GM19043 (cell line): Measurements from ENCODE around the gene PDE3B.
"Not testable (repeated sequence)": the region's sequence is repeated elsewhere in the genome, so short reads cannot be mapped to it uniquely, and the experiment has no call there.

Experiments
- ATAC-seq: cut with Tn5 transposase; IDR thresholded peaks from one replicate; pipeline ENCODE4 v1.9.1; 2021; ENCODE audit warnings: low read depth; ENCODE audit not compliant: unreplicated experiment

Gene PDE3B

DNA sequence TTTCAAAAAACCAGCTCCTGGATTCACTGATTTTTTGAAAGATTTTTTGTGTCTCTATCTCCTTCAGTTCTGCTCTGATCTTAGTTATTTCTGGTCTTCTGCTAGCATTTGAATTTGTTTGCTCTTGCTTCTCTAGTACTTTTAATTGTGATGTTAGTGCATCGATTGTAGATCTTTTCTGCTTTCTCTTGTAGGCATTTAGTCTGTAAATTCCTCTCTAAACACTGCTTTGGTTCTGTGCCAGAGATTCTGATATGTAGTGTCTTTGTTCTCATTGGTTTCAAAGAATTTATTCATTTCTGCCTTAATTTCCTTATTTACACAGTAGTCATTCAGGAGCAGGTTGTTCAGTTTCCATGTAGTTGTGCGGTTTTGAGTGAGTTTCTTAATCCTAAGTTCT is 96.9 kb downstream of the PDE3B start:
- ATAC-seq, result not testable (repeated sequence)

GRCh38 chr11:14741195-14741594 is 97.6 kb downstream of the PDE3B start:
- no peak for ATAC-seq

DNA sequence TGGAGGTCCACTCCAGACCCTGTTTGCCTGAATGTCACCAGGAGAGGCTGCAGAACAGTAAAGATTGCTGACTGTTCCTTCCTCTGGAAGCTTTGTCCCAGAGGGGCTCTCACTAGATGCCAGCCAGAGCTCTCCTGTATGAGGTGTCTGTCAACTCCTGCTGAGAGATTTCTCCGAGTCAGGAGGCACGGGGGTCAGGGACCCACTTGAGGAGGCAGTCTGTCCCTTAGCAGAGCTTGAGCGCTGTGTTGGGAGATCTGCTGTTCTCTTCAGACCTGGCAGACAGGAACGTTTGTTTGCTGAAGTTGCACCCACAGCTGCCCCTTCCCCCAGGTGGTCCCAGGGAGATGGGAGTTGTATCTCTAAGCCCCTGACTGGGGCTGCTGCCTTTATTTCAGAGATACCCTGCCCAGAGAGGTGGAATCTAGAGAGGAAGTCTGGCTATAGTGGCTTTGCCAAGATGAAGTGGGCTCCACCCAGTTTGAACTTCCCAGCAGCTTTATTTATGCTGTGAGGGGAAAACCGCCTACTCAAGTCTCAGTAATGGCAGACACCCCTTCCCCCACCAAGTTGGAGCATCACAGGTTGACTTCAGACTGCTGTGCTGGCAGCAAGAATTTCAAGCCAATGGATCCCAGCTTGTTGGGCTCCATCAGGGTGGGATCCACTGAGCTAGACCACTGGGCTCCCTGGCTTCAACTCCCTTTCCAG is 99.4 kb downstream of the PDE3B start:
- no peak for ATAC-seq

DNA sequence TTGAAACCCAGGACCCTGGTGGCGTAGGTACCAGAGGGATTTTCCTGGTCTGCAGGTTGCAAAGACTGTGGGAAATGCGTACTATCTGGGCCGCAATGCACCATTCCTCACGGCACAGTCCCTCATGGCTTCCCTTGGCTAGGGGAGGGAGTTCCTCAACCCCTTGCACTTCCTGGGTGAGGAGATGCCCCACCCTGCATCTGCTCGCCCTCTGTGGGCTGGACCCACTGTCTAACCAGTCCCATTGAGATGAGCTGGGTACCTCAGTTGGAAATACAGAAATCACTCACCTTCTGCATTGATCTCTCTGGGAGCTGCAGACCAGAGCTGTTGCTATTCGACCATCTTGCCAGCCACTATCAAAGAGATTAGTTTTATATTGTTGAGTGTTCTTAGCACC is 100.1 kb downstream of the PDE3B start:
- ATAC-seq, result not testable (repeated sequence)

DNA sequence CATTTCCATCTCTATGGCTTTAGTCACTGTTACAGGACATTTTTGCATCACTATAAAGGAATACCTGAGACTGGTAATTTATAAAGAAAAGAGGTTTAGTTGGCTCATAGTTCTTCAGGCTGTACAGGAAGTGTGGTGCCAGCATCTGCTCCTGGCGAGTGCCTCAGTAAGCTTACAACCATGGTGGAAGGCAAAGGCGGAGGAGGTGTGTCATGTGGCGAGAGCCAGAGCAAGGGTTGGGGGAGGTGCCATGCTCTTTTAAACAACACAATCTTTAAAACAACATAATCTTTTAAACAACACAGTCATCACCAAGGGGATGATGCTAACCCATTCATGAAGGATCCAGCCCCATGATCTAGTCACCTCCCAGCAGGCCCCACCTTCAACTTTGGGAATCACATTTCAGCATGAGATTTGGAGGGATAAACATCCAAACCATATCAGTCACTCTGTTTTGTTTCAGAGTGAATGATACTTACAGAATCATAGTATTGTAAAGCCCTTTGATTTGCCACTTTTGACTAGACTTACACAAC is 103.3 kb downstream of the PDE3B start:
- ATAC-seq, result no peak

- no peak for ATAC-seq
These were observed 104.5 kb downstream of the PDE3B start for GRCh38 chr11:14748090-14748489.

DNA sequence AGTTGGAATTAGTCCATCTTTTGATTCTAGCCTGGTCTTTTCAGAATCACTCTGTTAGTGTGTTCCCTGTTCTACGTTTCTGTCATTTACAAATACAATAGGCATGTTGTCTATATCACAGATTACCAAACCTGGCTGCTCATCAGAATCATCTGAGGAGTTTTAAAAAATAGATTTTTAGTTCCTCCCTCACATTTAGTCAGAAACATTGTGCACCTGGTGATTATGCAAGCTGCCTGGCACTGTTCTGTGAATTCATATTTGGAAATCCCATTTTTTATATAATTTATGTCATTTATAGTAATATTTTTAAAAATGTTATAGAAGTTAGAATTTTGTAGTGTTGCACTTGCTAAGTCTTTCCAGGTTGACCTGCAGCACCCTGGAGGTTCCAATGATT is 107.3 kb downstream of the PDE3B start:
- ATAC-seq, result no peak

DNA sequence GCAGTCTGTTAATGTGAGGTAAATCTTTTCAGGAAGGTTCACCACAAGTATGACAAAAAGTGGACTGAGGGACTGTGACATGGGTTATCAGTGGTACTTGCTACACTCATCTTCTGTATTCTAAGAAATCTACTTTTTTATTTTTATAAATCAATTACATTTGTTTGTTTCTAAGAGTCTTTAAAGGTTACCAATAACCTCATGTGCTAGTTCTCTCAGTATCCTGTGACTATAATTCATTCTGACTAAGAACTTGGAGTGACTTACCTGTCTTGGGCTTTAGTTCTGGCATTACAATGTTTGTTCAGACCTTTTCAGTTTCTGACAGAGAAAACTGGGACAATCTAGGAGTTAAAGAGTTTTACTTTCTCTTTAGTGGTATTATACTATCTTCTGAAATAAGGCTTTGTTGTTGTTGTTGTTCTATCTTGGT is 108.4 kb downstream of the PDE3B start:
- ATAC-seq, result no peak

DNA sequence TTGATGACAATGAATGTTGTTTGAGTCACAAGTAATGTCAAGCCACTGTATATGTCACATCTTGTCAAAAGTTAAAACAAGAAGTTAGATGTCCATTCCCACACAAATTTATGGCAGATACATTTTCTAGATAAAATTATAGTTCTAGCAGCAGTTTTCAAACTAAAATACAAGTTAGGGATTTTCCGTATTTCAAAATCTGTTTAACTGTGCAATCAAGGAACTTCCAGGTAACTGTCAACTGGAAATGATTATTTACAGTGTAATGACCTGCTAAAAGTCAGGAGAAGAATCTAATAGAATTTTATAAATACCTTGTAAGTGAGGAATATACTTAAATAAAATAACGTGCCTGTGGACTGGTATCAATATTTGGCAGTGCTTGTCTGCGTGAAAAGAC is 111.5 kb downstream of the PDE3B start:
- ATAC-seq, result no peak

GRCh38 chr11:14756349-14756748 is 112.7 kb downstream of the PDE3B start:
- no peak for ATAC-seq

GRCh38 chr11:14759300-14760012 is 115.9 kb downstream of the PDE3B start:
- not testable (repeated sequence) for ATAC-seq

- ATAC-seq, result no peak
These were observed 120.6 kb downstream of the PDE3B start for GRCh38 chr11:14764179-14764578.

DNA sequence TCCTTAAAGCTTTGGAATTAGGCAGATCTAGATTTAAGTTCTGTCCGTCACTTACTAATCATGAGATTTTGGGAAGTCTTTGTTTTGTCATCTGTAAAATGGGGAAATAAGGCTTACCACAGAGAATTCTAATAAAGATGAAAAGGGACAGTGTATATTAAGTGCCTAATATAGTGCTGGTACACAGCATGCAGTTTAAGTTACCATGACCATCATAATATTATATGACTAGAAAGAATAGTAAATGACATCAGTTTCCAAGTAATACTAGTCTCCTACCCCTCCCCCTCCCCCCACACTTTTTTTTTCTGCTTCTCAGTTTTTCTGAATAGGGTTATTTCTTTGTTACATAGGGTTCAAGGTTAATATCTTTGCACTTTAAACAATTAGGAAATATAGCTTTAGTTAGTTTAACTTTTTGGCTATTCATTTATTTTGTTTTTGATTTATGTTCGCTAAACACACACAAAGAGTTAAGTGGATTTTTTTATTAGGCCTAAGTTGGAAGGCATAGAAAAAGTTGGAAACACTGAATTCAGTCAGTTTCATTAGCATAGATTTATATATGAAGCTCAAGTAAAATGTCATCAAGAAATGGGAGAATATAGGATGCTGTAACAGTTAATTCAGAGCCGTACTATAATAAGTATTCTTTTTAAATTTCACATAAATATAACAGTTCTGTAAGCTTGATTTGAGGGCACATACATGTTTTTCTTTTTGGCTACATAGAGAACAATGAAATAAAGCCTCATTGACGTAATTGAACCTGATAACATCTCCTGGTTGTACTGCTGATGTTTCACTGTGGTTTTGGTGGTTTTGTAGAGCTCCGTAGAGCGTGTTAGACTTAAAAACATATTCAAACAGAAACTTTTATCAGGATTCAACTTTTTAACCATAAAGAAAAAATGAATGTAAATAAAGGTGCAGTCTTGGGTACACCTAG is 121.2 kb downstream of the PDE3B start:
- peak; percentile 93 for ATAC-seq

DNA sequence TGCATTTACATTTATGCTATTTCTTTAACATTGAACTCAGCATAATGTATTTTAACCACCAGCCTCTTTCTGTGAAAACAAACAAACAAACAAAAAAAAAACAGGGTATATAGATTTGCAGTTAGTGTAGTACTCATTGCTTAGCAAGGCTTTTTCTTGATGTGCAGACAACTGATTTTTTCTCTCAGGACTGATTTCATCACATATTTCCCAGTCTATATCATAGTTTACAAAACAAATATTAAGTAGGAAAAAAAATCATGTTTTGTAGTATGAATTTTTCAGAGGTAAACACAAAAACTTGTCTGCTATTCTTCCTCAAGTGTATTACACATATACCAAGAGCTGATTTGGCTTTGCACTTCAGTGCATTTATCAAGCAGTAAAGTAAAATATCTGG is 123.0 kb downstream of the PDE3B start:
- no peak for ATAC-seq

DNA sequence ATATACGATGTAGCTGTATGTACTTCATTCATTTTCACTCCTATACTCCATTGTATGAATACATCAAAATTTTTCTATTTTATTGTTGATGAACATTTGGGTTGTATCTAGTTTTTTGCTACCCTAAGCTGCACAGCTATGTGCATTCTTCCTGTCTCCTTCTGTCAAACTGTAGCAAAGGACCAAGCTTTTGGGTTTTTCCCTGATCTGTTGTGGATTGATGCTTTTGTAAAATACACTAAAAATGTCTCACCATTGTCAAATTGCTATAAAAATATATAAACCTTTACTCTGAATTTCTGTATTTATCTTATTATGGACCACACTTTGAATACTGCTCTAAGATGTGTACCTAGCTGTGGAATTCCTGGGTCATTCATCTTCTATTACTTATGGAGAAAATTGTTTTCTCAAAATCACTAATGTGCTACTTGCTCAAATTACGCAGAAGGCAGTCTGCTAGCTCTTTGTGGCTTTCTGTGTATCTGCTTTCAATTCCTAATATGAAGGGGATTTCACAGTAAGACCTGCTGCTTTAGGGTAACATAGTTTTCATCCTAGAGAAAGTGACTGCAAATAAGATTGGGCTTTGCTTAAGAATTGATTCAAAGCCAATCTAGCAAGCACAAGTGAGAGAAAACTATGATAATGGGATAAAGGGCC is 125.1 kb downstream of the PDE3B start:
- peak; percentile 37 for ATAC-seq

DNA sequence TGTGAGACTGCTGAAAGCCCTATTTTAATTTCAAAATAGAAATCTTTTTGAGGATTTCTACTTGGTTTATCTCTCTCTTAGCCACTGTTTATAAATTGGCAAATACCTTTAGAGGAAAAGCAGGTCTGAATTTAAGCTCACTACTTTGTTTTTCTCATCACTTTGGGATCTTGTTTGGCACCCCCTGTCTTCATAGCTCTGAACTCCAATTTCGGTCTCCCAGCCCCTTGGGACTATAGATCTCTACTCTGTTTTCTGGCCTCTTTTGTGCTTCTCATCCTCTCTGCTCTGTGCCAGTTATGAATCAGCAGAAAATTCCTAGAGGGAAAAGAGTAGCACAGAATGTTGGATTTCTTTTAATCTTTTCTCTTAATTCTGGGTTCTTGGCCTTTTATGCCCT is 130.2 kb downstream of the PDE3B start:
- no peak for ATAC-seq

DNA sequence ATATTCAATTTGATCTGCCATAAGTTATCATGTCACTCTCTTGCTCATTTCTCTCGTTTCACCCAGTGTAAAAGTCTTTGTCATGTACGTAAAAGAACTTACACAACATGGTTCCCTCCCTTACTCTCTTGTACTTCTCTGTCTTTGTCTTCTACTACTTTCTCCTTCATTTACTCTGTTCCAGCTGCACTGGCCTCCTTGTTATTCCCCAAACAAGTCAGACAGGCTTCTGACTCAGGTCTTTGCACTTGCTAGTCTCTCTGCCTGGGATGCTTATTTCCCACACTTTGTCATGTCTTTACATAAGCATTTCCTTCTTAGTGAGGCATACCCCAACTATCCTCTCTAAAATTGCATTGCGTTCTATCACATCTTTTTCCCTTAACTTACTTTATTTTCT is 131.1 kb downstream of the PDE3B start:
- no peak for ATAC-seq

- ATAC-seq, result no peak
These were observed 132.3 kb downstream of the PDE3B start for GRCh38 chr11:14775897-14776296.

DNA sequence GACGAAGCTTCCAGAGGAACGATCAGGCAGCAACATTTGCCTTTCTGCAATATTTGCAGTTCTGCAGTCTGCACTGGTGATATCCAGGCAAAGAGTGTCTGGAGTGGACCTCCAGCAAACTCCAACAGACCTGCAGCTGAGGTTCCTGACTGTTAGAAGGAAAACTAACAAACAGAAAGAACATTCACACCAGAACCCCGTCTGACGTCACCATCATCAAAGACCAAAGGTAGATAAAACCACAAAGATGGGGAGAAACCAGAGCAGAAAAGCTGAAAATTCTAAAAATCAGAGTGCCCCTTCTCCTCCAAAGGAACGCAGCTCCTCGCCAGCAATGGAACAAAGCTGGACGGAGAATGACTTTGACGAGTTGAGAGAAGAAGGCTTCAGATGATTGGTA is 134.9 kb downstream of the PDE3B start:
- ATAC-seq, result not testable (repeated sequence)

DNA sequence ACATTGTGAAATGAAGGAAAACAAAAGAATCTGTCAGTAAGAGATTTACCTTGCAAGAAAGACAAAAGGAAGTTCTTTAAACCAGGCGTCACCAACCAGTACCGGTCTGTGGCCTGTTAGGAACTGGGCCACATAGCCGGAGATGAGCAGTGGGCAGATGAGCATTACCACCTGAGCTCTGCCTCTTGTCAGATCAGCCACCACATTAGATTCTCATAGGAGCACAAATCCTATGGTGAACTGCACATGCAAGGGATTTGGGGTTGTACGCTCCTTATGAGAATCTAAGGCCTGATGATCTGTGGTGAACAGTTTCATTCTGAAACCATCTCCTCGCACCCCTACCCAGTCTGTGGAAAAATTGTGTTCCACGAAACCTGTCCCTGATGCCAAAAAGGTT is 140.2 kb downstream of the PDE3B start:
- no peak for ATAC-seq
